HEK293T (cell line): ENCODE data around the gene CAGE1.

Source experiments
- ARNT ChIP-seq: fragments of 450-650 bp; IDR thresholded peaks from 2 replicates; pipeline ENCODE4 v1.6.1; 2017; ENCODE audit warnings: mild to moderate bottlenecking
- BHLHE40 ChIP-seq: fragments of 450-650 bp; IDR thresholded peaks from 2 replicates; pipeline ENCODE4 v1.6.1; 2016; ENCODE audit warnings: mild to moderate bottlenecking, moderate library complexity, borderline replicate concordance
- CTBP1 ChIP-seq: fragments of 450-650 bp; IDR thresholded peaks from 2 replicates; pipeline ENCODE4 v1.6.1; 2016; ENCODE audit warnings: borderline replicate concordance
- ELF4 ChIP-seq: fragments of 450-650 bp; IDR thresholded peaks from 2 replicates; pipeline ENCODE4 v1.6.1; 2017; ENCODE audit warnings: antibody characterized with exemption
- FOXA1 ChIP-seq: fragments of 450-650 bp; IDR thresholded peaks from 2 replicates; pipeline ENCODE4 v1.6.1; 2016; ENCODE audit warnings: mild to moderate bottlenecking
- FOXM1 ChIP-seq: fragments of 450-650 bp; IDR thresholded peaks from 2 replicates; pipeline ENCODE4 v1.6.1; 2017; ENCODE audit warnings: mild to moderate bottlenecking, borderline replicate concordance
- HDGF ChIP-seq: fragments of 450-650 bp; IDR thresholded peaks from 2 replicates; pipeline ENCODE4 v1.6.1; 2017; ENCODE audit warnings: antibody characterized with exemption, borderline replicate concordance
- NFRKB ChIP-seq: fragments of 450-650 bp; IDR thresholded peaks from 2 replicates; pipeline ENCODE4 v1.6.1; 2016; ENCODE audit warnings: mild to moderate bottlenecking, moderate library complexity
- SP1 ChIP-seq: fragments of 450-650 bp; IDR thresholded peaks from 2 replicates; pipeline ENCODE4 v1.6.1; 2017
- SUZ12 ChIP-seq: fragments of 450-650 bp; IDR thresholded peaks from 2 replicates; pipeline ENCODE4 v1.6.1; 2016; ENCODE audit warnings: mild to moderate bottlenecking
- ZNF384 ChIP-seq: fragments of 450-650 bp; IDR thresholded peaks from 2 replicates; pipeline ENCODE4 v1.6.1; 2016
- TF ChIP-seq, protein P1 (sequence below): fragments of 450-650 bp; IDR thresholded peaks from 2 replicates; pipeline ENCODE4 v1.6.1; 2016

GRCh38 chr6:7414811-7415210 is 25.3 kb upstream of the CAGE1 start:
- no peak for TF ChIP-seq SUZ12
- no peak for TF ChIP-seq ELF4
- no peak for TF ChIP-seq FOXA1
- TF ChIP-seq SP1 = no peak
- no peak for TF ChIP-seq FOXM1
- TF ChIP-seq, protein P1, sequence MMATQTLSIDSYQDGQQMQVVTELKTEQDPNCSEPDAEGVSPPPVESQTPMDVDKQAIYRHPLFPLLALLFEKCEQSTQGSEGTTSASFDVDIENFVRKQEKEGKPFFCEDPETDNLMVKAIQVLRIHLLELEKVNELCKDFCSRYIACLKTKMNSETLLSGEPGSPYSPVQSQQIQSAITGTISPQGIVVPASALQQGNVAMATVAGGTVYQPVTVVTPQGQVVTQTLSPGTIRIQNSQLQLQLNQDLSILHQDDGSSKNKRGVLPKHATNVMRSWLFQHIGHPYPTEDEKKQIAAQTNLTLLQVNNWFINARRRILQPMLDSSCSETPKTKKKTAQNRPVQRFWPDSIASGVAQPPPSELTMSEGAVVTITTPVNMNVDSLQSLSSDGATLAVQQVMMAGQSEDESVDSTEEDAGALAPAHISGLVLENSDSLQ = no peak
- TF ChIP-seq BHLHE40 = no peak
- no peak for TF ChIP-seq NFRKB
- TF ChIP-seq ARNT = no peak
- no peak for TF ChIP-seq ZNF384
- no peak for TF ChIP-seq HDGF
- TF ChIP-seq CTBP1 = no peak
